Endothelial cell of umbilical vein (primary cell): ENCODE measurements around the gene TENT4A. TPM values are rescaled to one million over a fixed set of nuclear protein-coding genes. Genes with fewer than 3 reads are reported as not detected.

Experiments
- BruUV-seq: library from RNA; stranded (reverse); fragments of 400-500 nt; replicated peaks from 2 replicates; lab custom pipeline; 2021; lab: Mats Ljungman, UMichigan
- CTCF ChIA-PET: fragments of 300-600, 350-600 bp; sonication (Branson Sonifier 250); formaldehyde crosslinking; loops from one replicate; lab custom pipeline; 2021; ENCODE audit warnings: antibody characterized with exemption, inconsistent platforms; lab: Charles Lee
- POLR2A ChIA-PET: fragments of 300-600, 350-600 bp; sonication (Branson Sonifier 250); formaldehyde crosslinking; loops from one replicate; lab custom pipeline; 2021; ENCODE audit warnings: antibody characterized with exemption, inconsistent platforms; lab: Charles Lee
- DNase-seq: peaks from one replicate; pipeline ENCODE4 v3.0.0-alpha.2; 2011; ENCODE audit warnings: low read depth, low spot score
- FAIRE-seq: peaks from 2 replicates; lab custom pipeline; 2011; peaks lifted over from hg19 to GRCh38; lab: Jason Lieb, UNC
- H2AFZ ChIP-seq: 2 replicates; pipeline ENCODE4 v1.6.0; 2012; ENCODE audit warnings: low read depth, low read length, control low read depth, inconsistent platforms
- H3K27ac ChIP-seq: 2 replicates; pipeline ENCODE4 v1.5.1; 2011; ENCODE audit warnings: low read depth, mild to moderate bottlenecking, control low read depth, low read length, moderate library complexity; ENCODE audit not compliant: insufficient read depth
- H3K27me3 ChIP-seq, 2 experiments: 2 replicates each; pipeline versions ENCODE4 v1.6.0 to v1.6.1; 2011; ENCODE audit warnings: low read length in 2 of 2, mixed read lengths in 1 of 2; ENCODE audit not compliant: control insufficient read depth in 2 of 2, insufficient read depth in 2 of 2
- H3K36me3 ChIP-seq, 2 experiments: 2 replicates in 1 of 2; 3 replicates in 1 of 2; pipeline ENCODE4 v1.5.1; 2011; ENCODE audit warnings: low read length in 2 of 2, mild to moderate bottlenecking in 1 of 2, moderate library complexity in 1 of 2; ENCODE audit not compliant: control insufficient read depth in 2 of 2, insufficient read depth in 2 of 2; ENCODE audit errors: extremely low read depth in 1 of 2
- H3K4me1 ChIP-seq: 3 replicates; pipeline ENCODE4 v1.5.1; 2011; ENCODE audit warnings: mild to moderate bottlenecking, low read length; ENCODE audit not compliant: control insufficient read depth, insufficient read depth; ENCODE audit errors: extremely low read depth
- H3K4me2 ChIP-seq: 2 replicates; pipeline ENCODE4 v1.6.1; 2011; ENCODE audit warnings: low read length, control low read depth, mixed read lengths; ENCODE audit not compliant: insufficient read depth
- H3K4me3 ChIP-seq, 3 experiments: fragments of 200-600 bp in 1 of 3; sonication (generic), shearing (Covaris generic) in 1 of 3; replicated peaks in 1 of 3; 2 replicates each; pipeline ENCODE4 v1.5.1; 2011 to 2016; ENCODE audit warnings: control low read depth in 3 of 3, low read length in 3 of 3, mild to moderate bottlenecking in 2 of 3, inconsistent platforms in 1 of 3, low read depth in 1 of 3, moderate library complexity in 1 of 3; ENCODE audit not compliant: insufficient read depth in 1 of 3
- H3K79me2 ChIP-seq: 2 replicates; pipeline ENCODE4 v1.6.0; 2012; ENCODE audit warnings: low read length, inconsistent platforms; ENCODE audit not compliant: control insufficient read depth, insufficient read depth
- H3K9ac ChIP-seq: replicated peaks from 2 replicates; pipeline ENCODE3; 2011; ENCODE audit warnings: low read length, control low read depth; ENCODE audit not compliant: insufficient read depth; ENCODE audit errors: extremely low read depth
- H3K9me1 ChIP-seq: replicated peaks from 3 replicates; pipeline ENCODE4 v1.6.0; 2011; ENCODE audit warnings: mild to moderate bottlenecking, low read length; ENCODE audit not compliant: control insufficient read depth, insufficient read depth; ENCODE audit errors: extremely low read depth
- H3K9me3 ChIP-seq: replicated peaks from 2 replicates; pipeline ENCODE4 v1.5.1; 2012; ENCODE audit warnings: low read length, inconsistent platforms; ENCODE audit not compliant: control insufficient read depth, insufficient read depth
- H4K20me1 ChIP-seq: replicated peaks from 2 replicates; pipeline ENCODE3; 2011; ENCODE audit warnings: mild to moderate bottlenecking, low read length; ENCODE audit not compliant: control insufficient read depth, insufficient read depth; ENCODE audit errors: extremely low read depth
- EZH2 ChIP-seq: IDR thresholded peaks from 2 replicates; pipeline ENCODE4 v1.6.1; 2012; ENCODE audit warnings: borderline replicate concordance, low read depth, mild to moderate bottlenecking, moderate library complexity, low read length, inconsistent platforms; ENCODE audit not compliant: severe bottlenecking
- FOS ChIP-seq: IDR thresholded peaks from 2 replicates; pipeline ENCODE4 v1.6.1; 2011; ENCODE audit warnings: mild to moderate bottlenecking, low read length, moderate library complexity, borderline replicate concordance; ENCODE audit not compliant: insufficient read depth
- GATA2 ChIP-seq: IDR thresholded peaks from 2 replicates; pipeline ENCODE4 v1.7.0; 2011; ENCODE audit warnings: low read depth, mild to moderate bottlenecking, moderate library complexity, mixed read lengths, low read length; ENCODE audit not compliant: insufficient read length, insufficient read depth
- JUN ChIP-seq: IDR thresholded peaks from 2 replicates; pipeline ENCODE4 v1.6.1; 2011; ENCODE audit warnings: borderline replicate concordance, low read depth; ENCODE audit not compliant: insufficient read length, insufficient read depth
- MYC ChIP-seq: IDR thresholded peaks from one replicate; pipeline ENCODE4 v1.6.1; 2011; ENCODE audit warnings: mild to moderate bottlenecking, low read depth, low read length
- POLR2A ChIP-seq: IDR thresholded peaks from 2 replicates; pipeline ENCODE4 v1.6.1; 2012; ENCODE audit warnings: low read depth, mild to moderate bottlenecking, control low read depth, low read length
- POLR2AphosphoS5 ChIP-seq: IDR thresholded peaks from 2 replicates; pipeline ENCODE4 v1.6.1; 2012; ENCODE audit warnings: low read depth, mild to moderate bottlenecking, control low read depth, low read length, moderate library complexity; ENCODE audit not compliant: insufficient read depth
- dilution Hi-C: fragments of 300-500 bp; cut with MboI; formaldehyde crosslinking; loops from one replicate; pipeline ENCODE4 v1.15.0; 2019; ENCODE audit warnings: low sequenced_read_pairs; ENCODE audit not compliant: extremely low pct_ligation_motif_present
- intact Hi-C: fragments of 100-400 bp; cut with micrococcal nuclease; formaldehyde crosslinking; loops from one replicate; pipeline ENCODE4 v1.10.0; 2022
- polyA plus RNA-seq, 4 experiments: library from polyadenylated mRNA; depleted of rRNA in 3 of 4; stranded (reverse) in 3 of 4; unstranded in 1 of 4; fragments of >200 nt; gene quantifications; 2 replicates each; pipeline versions ENCODE4 v1.2.1 to v1.2.3, GENCODE V29; 2011 to 2012; ENCODE audit warnings: missing spikeins in 1 of 4
- total RNA-seq: library from RNA; stranded (reverse); gene quantifications from 2 replicates; pipeline ENCODE4 v1.2.3, GENCODE V29; 2021
- TF ChIP-seq, protein P1 (sequence below), 2 donors: IDR thresholded peaks; 1 replicate in 1 of 2; 2 replicates in 1 of 2; pipeline ENCODE4 v1.5.1; 2011; ENCODE audit warnings: low read length in 2 of 2, mild to moderate bottlenecking in 2 of 2, moderate library complexity in 2 of 2, control low read depth in 1 of 2, inconsistent platforms in 1 of 2, low read depth in 1 of 2; ENCODE audit not compliant: insufficient read depth in 1 of 2; ENCODE audit errors: extremely low read depth in 1 of 2
- TF ChIP-seq, protein P2 (sequence below): IDR thresholded peaks from 2 replicates; pipeline ENCODE4 v1.6.1; 2011; ENCODE audit not compliant: insufficient read depth, insufficient read length

TENT4A gene
- total and polyA plus RNA-seq, 2 donors (not counting 3 experiments of a cell fraction or from before 2014, with no cell fraction given): 10.2 to 35.4 TPM

DNA sequence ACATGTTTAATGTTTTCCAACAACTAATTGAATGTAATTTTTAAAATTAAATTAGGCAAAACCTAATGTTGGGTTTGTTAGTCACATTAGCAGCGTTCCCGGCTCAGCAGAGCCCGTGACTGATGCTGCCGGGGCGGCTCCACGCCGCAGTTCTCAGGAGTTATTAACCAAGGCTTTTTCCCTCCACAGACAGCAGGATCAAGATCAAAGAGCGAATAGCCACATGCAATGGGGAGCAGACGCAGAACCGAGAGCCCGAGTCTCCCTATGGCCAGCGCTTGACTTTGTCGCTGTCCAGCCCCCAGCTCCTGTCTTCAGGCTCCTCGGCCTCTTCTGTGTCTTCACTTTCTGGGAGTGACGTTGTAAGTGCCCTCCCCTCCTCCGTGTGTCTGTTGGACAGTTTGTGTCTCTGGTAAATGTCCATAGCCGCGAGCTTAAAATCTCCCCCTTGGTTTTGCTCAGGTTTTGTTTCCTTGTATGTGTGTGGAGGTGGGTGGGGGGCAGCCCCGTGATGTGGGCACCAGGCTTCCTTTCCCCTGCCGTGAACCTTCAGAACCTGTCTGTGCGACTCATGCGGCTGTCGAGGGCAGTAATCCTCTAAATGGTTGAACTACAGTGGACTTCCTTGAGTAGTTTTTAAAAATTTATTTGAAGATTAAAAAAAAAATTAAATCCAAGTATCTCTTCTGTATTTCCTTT is 37.1 kb downstream of the TENT4A start:
- no peaks in the 10 kb centered on the region for H3K27me3 ChIP-seq
- FAIRE-seq: no peak
- no peaks in the 10 kb centered on the region for H4K20me1 ChIP-seq
- peaks cover 20 to 37% of the 10 kb centered on the region in 2 experiments for H3K36me3 ChIP-seq
- dilution Hi-C loops: no loop called here
- ChIA-PET CTCF (interaction anchor here (1.0 kb wide), 1 partner anchor 17 kb away, joined by 3 read pairs; no protein-coding TSS in a partner anchor), POLR2A (no interaction called here)
- H2AFZ ChIP-seq: no peak overlapping the region
- no peaks in the 10 kb centered on the region for H3K9me1 ChIP-seq
- no peaks in the 10 kb centered on the region for H3K4me1 ChIP-seq
- no peak for TF ChIP-seq GATA2
- no peak for TF ChIP-seq POLR2A
- TF ChIP-seq POLR2AphosphoS5: no peak
- no peak for TF ChIP-seq FOS
- no peak for TF ChIP-seq JUN
- TF ChIP-seq, protein P1, sequence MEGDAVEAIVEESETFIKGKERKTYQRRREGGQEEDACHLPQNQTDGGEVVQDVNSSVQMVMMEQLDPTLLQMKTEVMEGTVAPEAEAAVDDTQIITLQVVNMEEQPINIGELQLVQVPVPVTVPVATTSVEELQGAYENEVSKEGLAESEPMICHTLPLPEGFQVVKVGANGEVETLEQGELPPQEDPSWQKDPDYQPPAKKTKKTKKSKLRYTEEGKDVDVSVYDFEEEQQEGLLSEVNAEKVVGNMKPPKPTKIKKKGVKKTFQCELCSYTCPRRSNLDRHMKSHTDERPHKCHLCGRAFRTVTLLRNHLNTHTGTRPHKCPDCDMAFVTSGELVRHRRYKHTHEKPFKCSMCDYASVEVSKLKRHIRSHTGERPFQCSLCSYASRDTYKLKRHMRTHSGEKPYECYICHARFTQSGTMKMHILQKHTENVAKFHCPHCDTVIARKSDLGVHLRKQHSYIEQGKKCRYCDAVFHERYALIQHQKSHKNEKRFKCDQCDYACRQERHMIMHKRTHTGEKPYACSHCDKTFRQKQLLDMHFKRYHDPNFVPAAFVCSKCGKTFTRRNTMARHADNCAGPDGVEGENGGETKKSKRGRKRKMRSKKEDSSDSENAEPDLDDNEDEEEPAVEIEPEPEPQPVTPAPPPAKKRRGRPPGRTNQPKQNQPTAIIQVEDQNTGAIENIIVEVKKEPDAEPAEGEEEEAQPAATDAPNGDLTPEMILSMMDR (IDR thresholded peaks at IDR 0.05; ENCODE audit: extremely low read depth in 1 of 2, insufficient read depth in 1 of 2, low read depth in 1 of 2, low read length in 2 of 2): no peak
- TF ChIP-seq EZH2: no peak
- no peak for TF ChIP-seq MYC
- TF ChIP-seq, protein P2, sequence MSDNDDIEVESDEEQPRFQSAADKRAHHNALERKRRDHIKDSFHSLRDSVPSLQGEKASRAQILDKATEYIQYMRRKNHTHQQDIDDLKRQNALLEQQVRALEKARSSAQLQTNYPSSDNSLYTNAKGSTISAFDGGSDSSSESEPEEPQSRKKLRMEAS: no peak
- H3K9ac ChIP-seq: no peak overlapping the region
- H3K9me3 ChIP-seq: no peaks in the 10 kb centered on the region
- H3K4me3 ChIP-seq: no peak overlapping the region
- intact Hi-C loops: no loop called here
- H3K79me2 ChIP-seq: peaks cover 34% of the 10 kb centered on the region
- H3K4me2 ChIP-seq: no peak overlapping the region
- no peak overlapping the region for H3K27ac ChIP-seq
- no peak for DNase-seq
- BruUV-seq: no TSS peak
